MCF 10A (cell line): ENCODE data around the gene SLC41A3. TPM values are rescaled to one million over a fixed set of nuclear protein-coding genes. Genes with fewer than 3 reads are reported as not detected.

Source experiments
- BruUV-seq: library from RNA; stranded (reverse); fragments of 400-500 nt; replicated peaks from 2 replicates; lab custom pipeline; 2021; lab: Mats Ljungman, UMichigan
- CTCF ChIA-PET: fragments of 300-600 bp; sonication (Branson Sonifier 250); formaldehyde crosslinking; extraction: SDS; loops from one replicate; lab custom pipeline; 2021; ENCODE audit warnings: antibody characterized with exemption, inconsistent platforms; lab: Yijun Ruan, JAX
- POLR2A ChIA-PET: fragments of 300-600, 350-650 bp; sonication (Branson Sonifier 250); formaldehyde crosslinking; extraction: SDS; loops from one replicate; lab custom pipeline; 2020; ENCODE audit warnings: antibody characterized with exemption, inconsistent platforms; lab: Yijun Ruan, JAX
- DNase-seq: peaks from one replicate; pipeline ENCODE4 v3.0.0-alpha.2; 2018; ENCODE audit not compliant: unreplicated experiment
- H3K27ac Mint-ChIP-seq: one replicate; pipeline ENCODE4 v1.8.0; 2022; ENCODE audit warnings: mild to moderate bottlenecking, low read depth, mixed read lengths; ENCODE audit not compliant: unreplicated experiment
- H3K27me3 Mint-ChIP-seq: one replicate; pipeline ENCODE4 v1.8.0; 2022; ENCODE audit warnings: mixed read lengths; ENCODE audit not compliant: insufficient read depth, unreplicated experiment
- H3K36me3 Mint-ChIP-seq: one replicate; pipeline ENCODE4 v1.8.0; 2022; ENCODE audit warnings: mild to moderate bottlenecking, moderate library complexity, mixed read lengths; ENCODE audit not compliant: insufficient read depth, unreplicated experiment
- H3K4me1 Mint-ChIP-seq: one replicate; pipeline ENCODE4 v1.8.0; 2022; ENCODE audit warnings: mixed read lengths; ENCODE audit not compliant: insufficient read depth, unreplicated experiment
- H3K4me3 Mint-ChIP-seq: one replicate; pipeline ENCODE4 v1.8.0; 2022; ENCODE audit warnings: mild to moderate bottlenecking, moderate library complexity, mixed read lengths; ENCODE audit not compliant: unreplicated experiment
- H3K9me3 Mint-ChIP-seq: one replicate; pipeline ENCODE4 v1.8.0; 2022; ENCODE audit warnings: mixed read lengths; ENCODE audit not compliant: unreplicated experiment
- CTCF ChIP-seq: fragments of 200-600 bp; IDR thresholded peaks from one replicate; pipeline ENCODE4 v1.8.0; 2022; ENCODE audit warnings: antibody characterized with exemption, mild to moderate bottlenecking; ENCODE audit not compliant: unreplicated experiment
- intact Hi-C: fragments of 100-400 bp; cut with micrococcal nuclease; formaldehyde crosslinking; loops from 2 replicates; pipeline ENCODE4 v1.14.1; 2022
- total RNA-seq: library from RNA; stranded (reverse); gene quantifications from 2 replicates; pipeline ENCODE4 v1.2.3, GENCODE V29; 2022

The SLC41A3 gene
- total RNA-seq, 1 experiment from 2014 or later = 43.2 TPM

- DNase-seq = no peak
- TF ChIP-seq CTCF = no peak
- no TSS peak for BruUV-seq
- Mint-ChIP-seq H3K9me3 (no peaks in the 10 kb centered on the region), H3K36me3 (peaks cover 11% of the 10 kb centered on the region), H3K4me3 (no peak overlapping the region), H3K27ac (no peak overlapping the region), H3K27me3 (no peaks in the 10 kb centered on the region), H3K4me1 (peaks cover 15% of the 10 kb centered on the region)
- ChIA-PET POLR2A (interaction anchor here (0.7 kb wide), 1 partner anchor 704 kb away, joined by 4 read pairs; no protein-coding TSS in a partner anchor), CTCF (interaction anchor here (0.6 kb wide), 2 partner anchors 20 to 1492 kb away, joined by 3 read pairs; no protein-coding TSS in a partner anchor)
- intact Hi-C loops = no loop called here
Observed at GRCh38 chr3:126050626-126051025, 33.3 kb downstream of the SLC41A3 start.

GRCh38 chr3:126050050-126050392, 33.9 kb downstream of the SLC41A3 start:
- no peaks in the 10 kb centered on the region for H3K27me3 Mint-ChIP-seq
- H3K36me3 Mint-ChIP-seq = peaks cover 11% of the 10 kb centered on the region
- intact Hi-C loops = no loop called here
- CTCF ChIA-PET = interaction anchor here (0.5 to 0.6 kb wide), 2 partner anchors 20 to 728 kb away, joined by 3 to 4 read pairs; no protein-coding TSS in a partner anchor
- TF ChIP-seq CTCF = no peak
- no peaks in the 10 kb centered on the region for H3K9me3 Mint-ChIP-seq
- peaks cover 15% of the 10 kb centered on the region for H3K4me1 Mint-ChIP-seq
- POLR2A ChIA-PET = interaction anchor here (0.7 kb wide), 1 partner anchor 705 kb away, joined by 4 read pairs; no protein-coding TSS in a partner anchor
- no peak overlapping the region for H3K27ac Mint-ChIP-seq
- BruUV-seq = no TSS peak
- DNase-seq = no peak
- H3K4me3 Mint-ChIP-seq = no peak overlapping the region

GRCh38 chr3:126049289-126050049, 34.5 kb downstream of the SLC41A3 start:
- CTCF ChIA-PET = interaction anchor here (0.5 to 0.6 kb wide), 2 partner anchors 25 to 729 kb away, joined by 3 to 4 read pairs; no protein-coding TSS in a partner anchor

More at GRCh38 chr3:126049289-126050049, 34.5 kb downstream of the SLC41A3 start:
- intact Hi-C loops = no loop called here
- Mint-ChIP-seq H3K9me3 (no peaks in the 10 kb centered on the region), H3K4me3 (no peak overlapping the region), H3K4me1 (peaks cover 11% of the 10 kb centered on the region), H3K36me3 (peaks cover 6% of the 10 kb centered on the region), H3K27me3 (no peaks in the 10 kb centered on the region), H3K27ac (no peak overlapping the region)
- no TSS peak for BruUV-seq
- no peak for TF ChIP-seq CTCF
- POLR2A ChIA-PET = interaction anchor here (0.6 kb wide), 1 partner anchor 78 kb away, joined by 3 read pairs; no protein-coding TSS in a partner anchor
- no peak for DNase-seq
